GM12878 (cell line): Measurements from ENCODE around the gene DOK7. TPM values are rescaled to one million over a fixed set of nuclear protein-coding genes. Genes with fewer than 3 reads are reported as not detected.

Source experiments
- ATAC-seq: fragments of 200-7000 bp; cut with Tn5 transposase; 3 replicates; pipeline ENCODE4 v1.9.1; 2020; ENCODE audit warnings: mild to moderate bottlenecking, moderate library complexity
- BruUV-seq: library from RNA; stranded (reverse); fragments of 400-500 nt; replicated peaks from 2 replicates; lab custom pipeline; 2021; lab: Mats Ljungman, UMichigan
- CTCF ChIA-PET: fragments of 300-600 bp; sonication (Branson Sonifier 250); formaldehyde crosslinking; extraction: SDS; loops from one replicate; lab custom pipeline; 2021; ENCODE audit warnings: inconsistent platforms; lab: Yijun Ruan, JAX
- POLR2A ChIA-PET: fragments of 350-600 bp; formaldehyde crosslinking; extraction: SDS; loops from one replicate; lab custom pipeline; 2021; ENCODE audit warnings: inconsistent platforms; lab: Charles Lee
- RAD21 ChIA-PET: fragments of 300-600 bp; sonication (Branson Sonifier 250); formaldehyde crosslinking; loops from one replicate; lab custom pipeline; 2023; ENCODE audit warnings: antibody characterized with exemption; ENCODE audit not compliant: unreplicated experiment; lab: Charles Lee
- SMC1A ChIA-PET: fragments of 300-600 bp; sonication (Branson Sonifier 250); formaldehyde crosslinking; loops from one replicate; lab custom pipeline; 2023; ENCODE audit not compliant: unreplicated experiment, uncharacterized antibody; lab: Charles Lee
- DNase-seq: peaks from one replicate; pipeline ENCODE4 v3.0.0-alpha.2; 2011; ENCODE audit warnings: low read depth, low spot score
- FAIRE-seq: peaks from 3 replicates; lab custom pipeline; 2011; peaks lifted over from hg19 to GRCh38; lab: Jason Lieb, UNC
- H2AFZ ChIP-seq: 2 replicates; pipeline ENCODE4 v1.6.0; 2011; ENCODE audit warnings: low read depth, low read length, control low read depth; ENCODE audit not compliant: control insufficient read depth
- H3K27ac ChIP-seq: 2 replicates; pipeline ENCODE4 v1.5.1; 2011; ENCODE audit warnings: control low read depth; ENCODE audit not compliant: control insufficient read depth, insufficient read depth
- H3K27me3 ChIP-seq, 2 experiments: replicated peaks in 1 of 2; 2 replicates each; pipeline versions ENCODE4 v1.6.0 to v1.6.1; 2011; ENCODE audit warnings: low read length in 1 of 2; ENCODE audit not compliant: control insufficient read depth in 2 of 2, insufficient read depth in 2 of 2
- H3K36me3 ChIP-seq, 2 experiments: 2 replicates each; pipeline ENCODE4 v1.5.1; 2011; ENCODE audit warnings: low read length in 1 of 2; ENCODE audit not compliant: control insufficient read depth in 2 of 2, insufficient read depth in 2 of 2
- H3K4me1 ChIP-seq: 2 replicates; pipeline ENCODE4 v1.6.1; 2011; ENCODE audit warnings: mild to moderate bottlenecking, low read length, moderate library complexity, mixed read lengths; ENCODE audit not compliant: control insufficient read depth, insufficient read depth
- H3K4me2 ChIP-seq: 2 replicates; pipeline ENCODE4 v1.6.0; 2011; ENCODE audit warnings: control low read depth; ENCODE audit not compliant: control insufficient read depth, insufficient read depth
- H3K4me3 ChIP-seq: fragments of 200-600 bp; sonication (generic); 2 replicates; pipeline ENCODE4 v1.5.1; 2016
- H3K79me2 ChIP-seq: 2 replicates; pipeline ENCODE4 v1.6.0; 2011; ENCODE audit warnings: low read length; ENCODE audit not compliant: control insufficient read depth, insufficient read depth
- H3K9ac ChIP-seq: 2 replicates; pipeline ENCODE4 v1.8.0; 2011; ENCODE audit warnings: low read length, control low read depth, mixed read lengths; ENCODE audit not compliant: control insufficient read depth, insufficient read depth
- H3K9me3 ChIP-seq: replicated peaks from 3 replicates; pipeline ENCODE4 v1.5.1; 2011; ENCODE audit warnings: mild to moderate bottlenecking, low read length; ENCODE audit not compliant: control insufficient read depth, insufficient read depth
- H4K20me1 ChIP-seq: 2 replicates; pipeline ENCODE4 v1.6.0; 2011; ENCODE audit not compliant: control insufficient read depth, insufficient read depth
- EGR1 ChIP-seq, 2 experiments: IDR thresholded peaks; 1 replicate in 1 of 2; 2 replicates in 1 of 2; pipeline ENCODE4 v1.6.1; 2011 to 2012; ENCODE audit warnings: low read depth in 2 of 2, low read length in 2 of 2, borderline replicate concordance in 1 of 2, mild to moderate bottlenecking in 1 of 2, moderate library complexity in 1 of 2
- IRF4 ChIP-seq: IDR thresholded peaks from 2 replicates; pipeline ENCODE4 v1.6.1; 2011; ENCODE audit warnings: low read depth, low read length
- LARP7 ChIP-seq: fragments of 450-650 bp; IDR thresholded peaks from 2 replicates; pipeline ENCODE4 v1.6.1; 2017; ENCODE audit warnings: mild to moderate bottlenecking
- MYB ChIP-seq: fragments of 150-350 bp; IDR thresholded peaks from 2 replicates; pipeline ENCODE4 v1.6.1; 2014; ENCODE audit warnings: mild to moderate bottlenecking, low read depth, low read length, borderline replicate concordance
- NFYB ChIP-seq: IDR thresholded peaks from 2 replicates; pipeline ENCODE4 v1.6.1; 2011; ENCODE audit warnings: low read depth, mild to moderate bottlenecking, low read length, improper control_type of control experiment, moderate library complexity; ENCODE audit not compliant: insufficient read depth
- PAX8 ChIP-seq: fragments of 450-650 bp; IDR thresholded peaks from 2 replicates; pipeline ENCODE4 v1.6.1; 2017; ENCODE audit warnings: mild to moderate bottlenecking, moderate library complexity
- RAD51 ChIP-seq: fragments of 450-650 bp; IDR thresholded peaks from 2 replicates; pipeline ENCODE4 v1.6.1; 2016; ENCODE audit warnings: moderate library complexity, mild to moderate bottlenecking, inconsistent platforms
- SPI1 ChIP-seq: IDR thresholded peaks from 2 replicates; pipeline ENCODE4 v1.6.1; 2011; ENCODE audit warnings: low read depth, mild to moderate bottlenecking, low read length, moderate library complexity, borderline replicate concordance; ENCODE audit not compliant: insufficient read depth
- TCF7 ChIP-seq: IDR thresholded peaks from 2 replicates; pipeline ENCODE4 v1.6.1; 2014; ENCODE audit warnings: antibody characterized with exemption, borderline replicate concordance
- ZNF384 ChIP-seq: IDR thresholded peaks from 2 replicates; pipeline ENCODE4 v1.6.1; 2012; ENCODE audit warnings: low read depth, mild to moderate bottlenecking, low read length, improper control_type of control experiment, borderline replicate concordance
- ZSCAN29 ChIP-seq: fragments of 450-650 bp; IDR thresholded peaks from 2 replicates; pipeline ENCODE4 v1.6.1; 2017; ENCODE audit warnings: mild to moderate bottlenecking, moderate library complexity
- WGBS: methylation state at CpG from one replicate; pipeline ENCODE4 v1.1.6; 2016; ENCODE audit warnings: low lambda C conversion rate; ENCODE audit not compliant: insufficient replicate concordance, insufficient coverage; ENCODE audit errors: missing lambda C conversion rate; 5-methylcytosine and 5-hydroxymethylcytosine counted together
- in situ Hi-C: fragments of 300-500 bp; cut with MboI; formaldehyde crosslinking; loops from 9 replicates; pipeline ENCODE4 v1.14.3; 2018; ENCODE audit warnings: mixed read lengths
- intact Hi-C: fragments of 100-400 bp; cut with micrococcal nuclease; formaldehyde crosslinking; loops from one replicate; pipeline ENCODE4 v1.14.2; 2022; ENCODE audit not compliant: unreplicated experiment
- polyA plus RNA-seq, 11 experiments: library from polyadenylated mRNA; depleted of rRNA in 4 of 11; unstranded in 6 of 11; stranded (reverse) in 5 of 11; fragments of >200 nt; fragmentation: Nextera tagmentation in 4 of 11; fragmentation: Illumina TruSeq in 1 of 11; extraction: Ambion mirVana in 4 of 11; extraction: Trizol in 1 of 11; gene quantifications; 1 replicate in 1 of 11; 2 replicates in 10 of 11; pipeline versions ENCODE4 v1.2.1 to v1.2.3, GENCODE V29; 2011 to 2016; ENCODE audit warnings: inconsistent platforms in 2 of 11, missing spikeins in 2 of 11, low read depth in 1 of 11
- total RNA-seq, 4 experiments: library from RNA; depleted of rRNA in 3 of 4; stranded (reverse); fragments of >200 nt in 3 of 4; fragmentation: Illumina TruSeq in 1 of 4; extraction: Trizol in 1 of 4; gene quantifications; 2 replicates each; pipeline versions ENCODE4 v1.2.1 to v1.2.3, GENCODE V29; 2013 to 2021
- TF ChIP-seq, protein P1 (sequence below): fragments of 450-650 bp; IDR thresholded peaks from 2 replicates; pipeline ENCODE4 v1.6.1; 2018; ENCODE audit warnings: mild to moderate bottlenecking, low read depth, moderate library complexity; ENCODE audit not compliant: partially characterized antibody

The DOK7 gene
- total and polyA plus RNA-seq, 10 of the 15 experiments (the other 5 are each of a cell fraction or from before 2014, with no cell fraction given): 0.04 to 0.46 (median 0.18) TPM; not detected in 4

DNA sequence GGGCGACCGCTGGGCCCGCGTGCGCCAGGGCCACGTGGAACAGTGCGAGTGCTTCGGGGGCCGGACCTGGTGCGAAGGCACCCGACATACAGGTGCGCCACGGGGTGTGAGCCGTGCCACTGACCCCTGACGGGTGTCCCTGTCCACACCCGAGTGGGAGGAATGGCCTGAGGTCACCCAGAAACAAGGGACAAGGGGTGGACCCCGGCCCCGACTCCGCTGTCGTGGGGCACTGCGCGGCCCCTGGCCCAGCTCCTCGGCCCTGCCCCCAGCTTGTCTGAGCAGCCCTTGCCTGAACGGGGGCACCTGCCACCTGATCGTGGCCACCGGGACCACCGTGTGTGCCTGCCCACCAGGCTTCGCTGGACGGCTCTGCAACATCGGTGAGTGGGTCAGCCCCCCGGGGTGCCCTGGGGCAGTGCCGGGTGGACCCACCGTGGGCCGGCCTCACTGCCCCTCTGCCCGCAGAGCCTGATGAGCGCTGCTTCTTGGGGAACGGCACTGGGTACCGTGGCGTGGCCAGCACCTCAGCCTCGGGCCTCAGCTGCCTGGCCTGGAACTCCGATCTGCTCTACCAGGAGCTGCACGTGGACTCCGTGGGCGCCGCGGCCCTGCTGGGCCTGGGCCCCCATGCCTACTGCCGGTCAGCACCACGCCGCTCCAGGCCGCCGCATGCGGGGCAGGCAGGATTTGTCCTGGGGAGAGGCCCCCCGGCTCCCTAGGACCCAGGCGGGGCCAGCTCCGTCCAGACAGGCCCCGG is 18.6 kb upstream of the DOK7 start:
- SMC1A ChIA-PET: interaction anchor here (0.9 to 5.8 kb wide), 3 partner anchors 85 to 101 kb away, joined by 3 to 35 read pairs (median 6); no protein-coding TSS in a partner anchor
- TF ChIP-seq TCF7: no peak
- TF ChIP-seq ZNF384: no peak
- TF ChIP-seq NFYB: no peak
- TF ChIP-seq PAX8: no peak
- TF ChIP-seq SPI1: no peak
- no peak for TF ChIP-seq ZSCAN29
- no peak for TF ChIP-seq IRF4
- no peak for TF ChIP-seq LARP7
- no peak for TF ChIP-seq RAD51
- TF ChIP-seq EGR1 (IDR thresholded peaks at IDR 0.05; ENCODE audit: borderline replicate concordance in 1 of 2, low read depth in 2 of 2, low read length in 2 of 2): no peak
- TF ChIP-seq MYB: no peak
- TF ChIP-seq, protein P1, sequence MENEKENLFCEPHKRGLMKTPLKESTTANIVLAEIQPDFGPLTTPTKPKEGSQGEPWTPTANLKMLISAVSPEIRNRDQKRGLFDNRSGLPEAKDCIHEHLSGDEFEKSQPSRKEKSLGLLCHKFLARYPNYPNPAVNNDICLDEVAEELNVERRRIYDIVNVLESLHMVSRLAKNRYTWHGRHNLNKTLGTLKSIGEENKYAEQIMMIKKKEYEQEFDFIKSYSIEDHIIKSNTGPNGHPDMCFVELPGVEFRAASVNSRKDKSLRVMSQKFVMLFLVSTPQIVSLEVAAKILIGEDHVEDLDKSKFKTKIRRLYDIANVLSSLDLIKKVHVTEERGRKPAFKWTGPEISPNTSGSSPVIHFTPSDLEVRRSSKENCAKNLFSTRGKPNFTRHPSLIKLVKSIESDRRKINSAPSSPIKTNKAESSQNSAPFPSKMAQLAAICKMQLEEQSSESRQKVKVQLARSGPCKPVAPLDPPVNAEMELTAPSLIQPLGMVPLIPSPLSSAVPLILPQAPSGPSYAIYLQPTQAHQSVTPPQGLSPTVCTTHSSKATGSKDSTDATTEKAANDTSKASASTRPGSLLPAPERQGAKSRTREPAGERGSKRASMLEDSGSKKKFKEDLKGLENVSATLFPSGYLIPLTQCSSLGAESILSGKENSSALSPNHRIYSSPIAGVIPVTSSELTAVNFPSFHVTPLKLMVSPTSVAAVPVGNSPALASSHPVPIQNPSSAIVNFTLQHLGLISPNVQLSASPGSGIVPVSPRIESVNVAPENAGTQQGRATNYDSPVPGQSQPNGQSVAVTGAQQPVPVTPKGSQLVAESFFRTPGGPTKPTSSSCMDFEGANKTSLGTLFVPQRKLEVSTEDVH: no peak
- ATAC-seq: no peak
- in situ Hi-C loops (loop anchor here (5.0 to 10.0 kb wide), 2 partner anchors 97 to 340 kb away; no protein-coding TSS in a partner anchor), intact Hi-C loops (no loop called here)
- BruUV-seq: no TSS peak
- no peak overlapping the region for H2AFZ ChIP-seq
- H3K79me2 ChIP-seq: no peaks in the 10 kb centered on the region
- H3K9ac ChIP-seq: no peak overlapping the region
- CTCF ChIA-PET: interaction anchor here (0.9 to 7.0 kb wide), 6 partner anchors 9 to 337 kb away, joined by 3 to 81 read pairs (median 3); no protein-coding TSS in a partner anchor
- H3K27ac ChIP-seq: no peak overlapping the region
- POLR2A ChIA-PET: no interaction called here
- H3K27me3 ChIP-seq: no peaks in the 10 kb centered on the region
- 52% methylated on average over 50 of the region's 56 CpGs for WGBS
- no peaks in the 10 kb centered on the region for H4K20me1 ChIP-seq
- H3K36me3 ChIP-seq: no peaks in the 10 kb centered on the region
- RAD21 ChIA-PET: interaction anchor here (0.5 to 1.5 kb wide), 5 partner anchors 36 to 111 kb away, joined by 3 to 9 read pairs (median 3); no protein-coding TSS in a partner anchor
- H3K4me1 ChIP-seq: no peaks in the 10 kb centered on the region
- DNase-seq: no peak
- H3K4me3 ChIP-seq: no peak overlapping the region
- H3K9me3 ChIP-seq: no peaks in the 10 kb centered on the region
- H3K4me2 ChIP-seq: no peak overlapping the region
- FAIRE-seq: no peak
